Kidney epithelial cell (primary cell): ENCODE results near the gene BBX. TPM values are rescaled to one million over a fixed set of nuclear protein-coding genes. Genes with fewer than 3 reads are reported as not detected.

Source experiments
- DNase-seq: peaks from one replicate; pipeline ENCODE4 v3.0.0-alpha.2; 2010; ENCODE audit warnings: low read depth
- H3K27me3 ChIP-seq: 2 replicates; pipeline ENCODE4 v1.6.0; 2011; ENCODE audit warnings: low read length; ENCODE audit not compliant: control insufficient read depth, insufficient read depth
- H3K36me3 ChIP-seq: 2 replicates; pipeline ENCODE4 v1.5.1; 2011; ENCODE audit warnings: low read length; ENCODE audit not compliant: control insufficient read depth, insufficient read depth
- H3K4me3 ChIP-seq: 2 replicates; pipeline ENCODE4 v1.5.1; 2011; ENCODE audit warnings: low read depth, mild to moderate bottlenecking, control low read depth, low read length
- total RNA-seq: library from RNA; depleted of rRNA; stranded (reverse); fragments of >200 nt; gene quantifications from 2 replicates; pipeline ENCODE4 v1.2.3, GENCODE V29; 2015
- TF ChIP-seq, protein P1 (sequence below): IDR thresholded peaks from 2 replicates; pipeline ENCODE4 v1.5.1; 2011; ENCODE audit warnings: mild to moderate bottlenecking, moderate library complexity, low read length, control low read depth, inconsistent platforms; ENCODE audit not compliant: insufficient read depth, poor library complexity, severe bottlenecking

The BBX gene
- total RNA-seq, 1 donor from 2014 or later: 50.7 TPM

DNA sequence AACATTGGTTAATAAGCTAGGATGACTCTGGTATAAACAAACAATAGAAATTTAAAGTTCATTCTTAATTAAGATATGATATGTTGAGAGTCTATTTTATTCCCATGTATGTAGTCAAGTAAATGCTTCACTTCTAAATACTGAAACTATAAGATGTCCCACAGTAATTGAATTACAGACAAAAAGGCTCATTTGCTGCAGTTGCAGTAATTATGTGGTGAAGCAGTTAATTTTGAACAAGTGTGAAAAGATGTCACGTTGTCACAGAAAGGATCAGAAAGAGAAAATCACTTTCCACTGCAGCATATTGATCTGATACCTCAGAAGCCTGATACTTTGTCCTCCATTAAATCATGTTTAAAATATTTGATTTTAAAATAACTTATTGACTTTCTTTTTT lies 159.8 kb downstream of the BBX start:
- TF ChIP-seq, protein P1, sequence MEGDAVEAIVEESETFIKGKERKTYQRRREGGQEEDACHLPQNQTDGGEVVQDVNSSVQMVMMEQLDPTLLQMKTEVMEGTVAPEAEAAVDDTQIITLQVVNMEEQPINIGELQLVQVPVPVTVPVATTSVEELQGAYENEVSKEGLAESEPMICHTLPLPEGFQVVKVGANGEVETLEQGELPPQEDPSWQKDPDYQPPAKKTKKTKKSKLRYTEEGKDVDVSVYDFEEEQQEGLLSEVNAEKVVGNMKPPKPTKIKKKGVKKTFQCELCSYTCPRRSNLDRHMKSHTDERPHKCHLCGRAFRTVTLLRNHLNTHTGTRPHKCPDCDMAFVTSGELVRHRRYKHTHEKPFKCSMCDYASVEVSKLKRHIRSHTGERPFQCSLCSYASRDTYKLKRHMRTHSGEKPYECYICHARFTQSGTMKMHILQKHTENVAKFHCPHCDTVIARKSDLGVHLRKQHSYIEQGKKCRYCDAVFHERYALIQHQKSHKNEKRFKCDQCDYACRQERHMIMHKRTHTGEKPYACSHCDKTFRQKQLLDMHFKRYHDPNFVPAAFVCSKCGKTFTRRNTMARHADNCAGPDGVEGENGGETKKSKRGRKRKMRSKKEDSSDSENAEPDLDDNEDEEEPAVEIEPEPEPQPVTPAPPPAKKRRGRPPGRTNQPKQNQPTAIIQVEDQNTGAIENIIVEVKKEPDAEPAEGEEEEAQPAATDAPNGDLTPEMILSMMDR: no peak
- Histone ChIP-seq H3K4me3 (no peak overlapping the region), H3K27me3 (no peaks in the 10 kb centered on the region), H3K36me3 (no peaks in the 10 kb centered on the region)
- DNase-seq: no peak

DNA sequence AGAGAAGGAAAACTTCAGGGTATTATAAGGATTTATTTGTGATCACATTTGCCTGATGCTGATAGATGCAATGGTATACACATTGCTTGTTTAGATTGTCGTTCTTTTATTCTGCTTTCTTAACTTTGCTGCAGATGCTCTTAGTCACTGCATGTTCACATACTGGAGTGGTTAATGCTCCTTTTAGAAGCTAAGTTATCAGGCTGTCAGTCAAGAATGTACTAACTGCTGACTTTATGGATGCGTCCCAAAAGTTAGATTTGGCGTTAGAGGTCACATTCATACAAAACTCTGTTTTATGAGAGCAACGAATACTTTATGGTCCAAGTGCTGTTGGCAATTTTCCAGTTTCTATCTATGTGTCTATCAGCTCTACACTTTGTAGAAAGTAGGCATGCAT lies 160.7 kb downstream of the BBX start:
- DNase-seq: no peak
- no peaks in the 10 kb centered on the region for H3K36me3 ChIP-seq
- TF ChIP-seq, protein P1: no peak
- H3K4me3 ChIP-seq: no peak overlapping the region
- H3K27me3 ChIP-seq: no peaks in the 10 kb centered on the region

DNA sequence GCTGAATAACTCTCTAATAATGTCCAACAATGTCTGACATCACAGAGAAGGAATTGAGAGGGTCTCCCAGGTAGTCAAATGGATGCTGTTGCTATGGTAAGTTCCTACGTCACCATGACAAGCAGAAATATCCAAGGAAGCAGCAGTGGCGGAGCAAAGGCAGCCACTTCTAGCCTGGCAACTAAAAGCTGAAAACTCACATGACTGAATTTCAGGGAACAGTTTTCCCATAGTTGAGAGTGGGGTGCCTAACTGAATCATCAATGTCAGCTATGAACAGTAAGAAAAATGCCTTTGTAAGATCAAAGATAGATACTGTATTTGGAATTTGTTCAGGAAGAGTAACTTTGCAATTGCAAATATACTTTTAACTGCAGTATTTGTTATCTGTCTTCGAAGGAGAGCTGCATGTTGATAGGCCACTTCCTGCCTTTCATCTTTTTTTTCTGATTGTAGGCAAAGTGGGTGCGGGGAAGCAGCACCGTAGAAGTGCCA lies 161.7 kb downstream of the BBX start:
- no peaks in the 10 kb centered on the region for H3K27me3 ChIP-seq
- TF ChIP-seq, protein P1: no peak
- no peak for DNase-seq
- no peaks in the 10 kb centered on the region for H3K36me3 ChIP-seq
- no peak overlapping the region for H3K4me3 ChIP-seq

DNA sequence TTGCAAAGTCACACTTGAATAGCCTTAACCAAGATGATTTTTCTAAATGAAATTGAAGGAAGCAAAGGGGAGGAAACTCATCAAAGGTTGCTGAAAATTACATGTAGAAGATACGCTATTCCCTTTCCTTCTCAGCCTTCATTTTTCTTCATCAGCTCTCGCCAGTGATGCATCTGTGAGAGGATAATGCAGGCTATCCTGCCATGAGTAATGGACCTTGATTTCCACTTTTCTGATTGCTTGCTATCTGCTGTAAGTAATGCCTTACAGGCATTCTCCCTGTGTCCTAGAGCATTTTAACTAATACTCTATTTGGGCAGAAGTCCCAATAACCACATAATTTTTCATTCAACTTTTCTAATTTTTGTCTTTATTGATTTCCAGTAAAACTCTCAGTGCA lies 162.6 kb downstream of the BBX start:
- TF ChIP-seq, protein P1: no peak
- DNase-seq: no peak
- no peaks in the 10 kb centered on the region for H3K27me3 ChIP-seq
- H3K4me3 ChIP-seq: no peak overlapping the region
- H3K36me3 ChIP-seq: no peaks in the 10 kb centered on the region

DNA sequence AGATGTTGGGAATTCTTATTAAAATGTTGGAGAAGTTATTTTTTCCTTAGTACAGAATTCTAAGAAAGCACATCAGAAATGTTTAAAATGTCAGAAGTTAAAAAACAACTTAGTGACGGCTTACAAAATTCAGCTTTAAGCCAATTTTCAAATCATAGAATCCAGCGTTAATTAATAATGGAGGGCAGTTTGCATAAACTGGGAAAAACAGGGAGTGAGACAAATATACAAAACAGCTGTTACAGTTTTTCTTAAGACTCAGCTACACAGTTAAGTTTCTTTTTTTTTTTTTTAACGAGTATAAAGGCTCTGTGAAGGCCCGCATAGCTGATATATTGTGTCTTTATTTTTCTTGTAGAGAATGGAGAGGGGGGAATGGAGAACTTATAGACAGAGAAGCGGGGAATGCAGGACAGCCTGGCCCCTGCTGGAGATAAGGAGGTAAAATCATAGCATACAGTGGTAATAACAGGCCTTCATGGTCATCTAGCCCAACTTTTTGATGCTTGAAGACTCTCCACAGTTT lies 164.4 kb downstream of the BBX start:
- no peak overlapping the region for H3K4me3 ChIP-seq
- DNase-seq: no peak
- no peaks in the 10 kb centered on the region for H3K27me3 ChIP-seq
- no peaks in the 10 kb centered on the region for H3K36me3 ChIP-seq
- TF ChIP-seq, protein P1: no peak

DNA sequence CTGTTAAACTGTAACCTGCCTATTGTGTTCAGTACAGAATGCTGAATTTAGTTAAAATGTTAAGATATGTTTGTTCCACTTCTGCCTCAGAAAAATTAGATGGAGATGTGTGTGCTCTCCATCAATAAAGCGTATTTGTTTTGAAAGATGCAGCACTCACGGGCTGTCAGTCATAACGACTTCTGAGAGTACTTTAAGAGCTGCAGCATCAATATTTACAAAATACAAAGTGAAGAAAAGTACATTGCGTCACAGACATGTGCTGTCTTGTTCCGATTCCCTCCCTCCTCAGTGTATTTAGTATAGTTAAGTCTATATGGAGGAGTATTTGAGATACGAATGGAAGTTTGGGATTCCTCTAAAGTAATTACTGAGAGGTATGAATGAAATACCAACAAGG lies 166.6 kb downstream of the BBX start:
- no peak for DNase-seq
- TF ChIP-seq, protein P1: no peak

More for the DNA sequence above, 166.6 kb downstream of the BBX start:
- H3K36me3 ChIP-seq: no peaks in the 10 kb centered on the region
- H3K4me3 ChIP-seq: no peak overlapping the region
- H3K27me3 ChIP-seq: no peaks in the 10 kb centered on the region
